Neural cell (in vitro differentiated cells): Measurements from ENCODE around the gene EBF3. TPM values are rescaled to one million over a fixed set of nuclear protein-coding genes. Genes with fewer than 3 reads are reported as not detected.

Experiments
- H2AFZ ChIP-seq: fragments of 200-600, 300-800 bp; sonication (generic), shearing (Covaris generic); 2 replicates; pipeline ENCODE4 v1.6.0; 2014; ENCODE audit warnings: low read depth, mild to moderate bottlenecking, antibody characterized with exemption, low read length, moderate library complexity
- H3F3A ChIP-seq: fragments of 200-600 bp; shearing (Covaris generic); 2 replicates; pipeline ENCODE4 v1.6.1; 2016; ENCODE audit warnings: mild to moderate bottlenecking, moderate library complexity, mixed read lengths, antibody characterized with exemption, low read length; ENCODE audit not compliant: insufficient read depth, poor library complexity, severe bottlenecking
- H3K27ac ChIP-seq: fragments of 200-600, 300-800 bp; sonication (generic), shearing (Covaris generic); 2 replicates; pipeline ENCODE4 v1.5.1; 2014; ENCODE audit warnings: mild to moderate bottlenecking, low read length, moderate library complexity
- H3K27me3 ChIP-seq: fragments of 300-800, 200-600 bp; sonication (generic), shearing (Covaris generic); 2 replicates; pipeline ENCODE4 v1.6.0; 2014; ENCODE audit warnings: mild to moderate bottlenecking, low read depth, low read length, moderate library complexity; ENCODE audit not compliant: insufficient read depth
- H3K36me3 ChIP-seq: fragments of 300-800, 200-600 bp; sonication (generic), shearing (Covaris generic); 2 replicates; pipeline ENCODE4 v1.5.1; 2014; ENCODE audit warnings: mild to moderate bottlenecking, antibody characterized with exemption, low read length, moderate library complexity; ENCODE audit not compliant: insufficient read depth
- H3K4me2 ChIP-seq: fragments of 300-800, 200-600 bp; sonication (generic), shearing (Covaris generic); 2 replicates; pipeline ENCODE4 v1.6.0; 2014; ENCODE audit warnings: mild to moderate bottlenecking, low read length
- H3K4me3 ChIP-seq: fragments of 300-800, 200-600 bp; sonication (generic), shearing (Covaris generic); 2 replicates; pipeline ENCODE4 v1.5.1; 2014; ENCODE audit warnings: mild to moderate bottlenecking, low read length, moderate library complexity
- H3K79me2 ChIP-seq: fragments of 200-600 bp; shearing (Covaris generic); replicated peaks from 2 replicates; pipeline ENCODE4 v1.6.0; 2014; ENCODE audit warnings: mild to moderate bottlenecking, low read length, moderate library complexity; ENCODE audit not compliant: insufficient read depth
- H3K9ac ChIP-seq: fragments of 300-800, 200-600 bp; sonication (generic), shearing (Covaris generic); 2 replicates; pipeline ENCODE4 v1.6.1; 2016; ENCODE audit warnings: mild to moderate bottlenecking, low read length, mixed read lengths
- H3K9me2 ChIP-seq: fragments of 200-600 bp; shearing (Covaris generic); 2 replicates; pipeline ENCODE4 v1.6.1; 2016; ENCODE audit warnings: mild to moderate bottlenecking, low read length, mixed read lengths; ENCODE audit not compliant: insufficient read depth
- H3K9me3 ChIP-seq: fragments of 200-600, 300-800 bp; sonication (generic), shearing (Covaris generic); 2 replicates; pipeline ENCODE4 v1.6.1; 2016; ENCODE audit warnings: mild to moderate bottlenecking, mixed run types, low read length, moderate library complexity, mixed read lengths
- H4K20me1 ChIP-seq: fragments of 200-600 bp; shearing (Covaris generic); 2 replicates; pipeline ENCODE4 v1.6.1; 2016; ENCODE audit warnings: mild to moderate bottlenecking, mixed run types; ENCODE audit not compliant: insufficient read depth
- CTCF ChIP-seq: fragments of 450-650 bp; IDR thresholded peaks from 2 replicates; pipeline ENCODE4 v1.5.1; 2014; ENCODE audit warnings: antibody characterized with exemption, mild to moderate bottlenecking, moderate library complexity; ENCODE audit not compliant: poor library complexity, severe bottlenecking
- EP300 ChIP-seq: fragments of 450-650 bp; conservative IDR thresholded peaks from 2 replicates; pipeline ENCODE4 v1.6.1; 2014; ENCODE audit warnings: antibody characterized with exemption, mild to moderate bottlenecking, moderate library complexity; ENCODE audit not compliant: poor library complexity, severe bottlenecking
- EZH2 ChIP-seq: fragments of 200-600, 300-800 bp; shearing (Covaris generic), sonication (generic); IDR thresholded peaks from 2 replicates; pipeline ENCODE4 v1.6.1; 2014; ENCODE audit warnings: antibody characterized with exemption, low read length, borderline replicate concordance, mild to moderate bottlenecking; ENCODE audit not compliant: insufficient read depth, poor library complexity, severe bottlenecking
- MXI1 ChIP-seq: fragments of 450-650 bp; conservative IDR thresholded peaks from 2 replicates; pipeline ENCODE4 v1.6.1; 2014; ENCODE audit warnings: antibody characterized with exemption, mild to moderate bottlenecking; ENCODE audit not compliant: poor library complexity, severe bottlenecking
- POLR2AphosphoS5 ChIP-seq: IDR thresholded peaks from 2 replicates; pipeline ENCODE4 v1.6.1; 2012
- RAD21 ChIP-seq: fragments of 450-650 bp; conservative IDR thresholded peaks from 2 replicates; pipeline ENCODE4 v1.6.1; 2014; ENCODE audit warnings: antibody characterized with exemption, mild to moderate bottlenecking, moderate library complexity
- REST ChIP-seq: IDR thresholded peaks from 2 replicates; pipeline ENCODE4 v1.6.1; 2012; ENCODE audit warnings: borderline replicate concordance
- SMC3 ChIP-seq: fragments of 450-650 bp; conservative IDR thresholded peaks from 2 replicates; pipeline ENCODE4 v1.6.1; 2014; ENCODE audit warnings: antibody characterized with exemption, mild to moderate bottlenecking, moderate library complexity; ENCODE audit not compliant: poor library complexity
- TAF1 ChIP-seq: IDR thresholded peaks from 2 replicates; pipeline ENCODE4 v1.6.1; 2012; ENCODE audit warnings: low read depth
- polyA plus RNA-seq: library from polyadenylated mRNA; depleted of rRNA; stranded (reverse); fragments of >200 nt; gene quantifications from 2 replicates; pipeline ENCODE4 v1.2.3, GENCODE V29; 2014

Gene EBF3
- polyA plus RNA-seq, 1 donor from 2014 or later: 0.38 TPM

GRCh38 chr10:129953119-129954051 is 10.7 kb downstream of the EBF3 start:
- no peaks in the 10 kb centered on the region for H3K9me2 ChIP-seq
- no peaks in the 10 kb centered on the region for H3F3A ChIP-seq
- no peak overlapping the region for H3K4me2 ChIP-seq
- no peaks in the 10 kb centered on the region for H3K79me2 ChIP-seq
- no peak overlapping the region for H2AFZ ChIP-seq
- H3K4me3 ChIP-seq: no peak overlapping the region
- H3K27me3 ChIP-seq: peaks cover 50% of the 10 kb centered on the region
- H3K36me3 ChIP-seq: no peaks in the 10 kb centered on the region
- H3K27ac ChIP-seq: no peak overlapping the region
- H3K9ac ChIP-seq: no peak overlapping the region
- TF ChIP-seq POLR2AphosphoS5: no peak
- no peak for TF ChIP-seq REST
- no peak for TF ChIP-seq EP300
- TF ChIP-seq EZH2: no peak
- no peak for TF ChIP-seq MXI1
- no peak for TF ChIP-seq RAD21
- no peak for TF ChIP-seq TAF1
- no peak for TF ChIP-seq SMC3
- TF ChIP-seq CTCF: no peak
- no peaks in the 10 kb centered on the region for H4K20me1 ChIP-seq
- no peaks in the 10 kb centered on the region for H3K9me3 ChIP-seq

GRCh38 chr10:129952378-129953118 is 11.5 kb downstream of the EBF3 start:
- H3F3A ChIP-seq: no peaks in the 10 kb centered on the region
- H3K27me3 ChIP-seq: peaks cover 41% of the 10 kb centered on the region
- no peaks in the 10 kb centered on the region for H3K36me3 ChIP-seq
- no peak overlapping the region for H3K4me2 ChIP-seq
- H3K9ac ChIP-seq: no peak overlapping the region
- TF ChIP-seq REST (no peak), TAF1 (no peak), POLR2AphosphoS5 (no peak), EP300 (no peak), EZH2 (no peak)
- no peaks in the 10 kb centered on the region for H3K79me2 ChIP-seq
- H3K27ac ChIP-seq: no peak overlapping the region
- no peak overlapping the region for H2AFZ ChIP-seq
- H3K9me2 ChIP-seq: no peaks in the 10 kb centered on the region
- no peaks in the 10 kb centered on the region for H3K9me3 ChIP-seq
- H3K4me3 ChIP-seq: no peak overlapping the region
- H4K20me1 ChIP-seq: no peaks in the 10 kb centered on the region
